Spleen (tissue), 7 donors: ENCODE results near the gene CYP4A22.

Source experiments
- POLR2A ChIP-seq, 3 donors: fragments of 450-650 bp; IDR thresholded peaks; one replicate each; pipeline ENCODE4 v1.5.1; 2017; ENCODE audit warnings: antibody characterized with exemption in 3 of 3, mild to moderate bottlenecking in 1 of 3
- TF ChIP-seq, protein P1 (sequence below), 11 experiments: fragments of 200-600 bp in 7 of 11; fragments of 450-650 bp in 4 of 11; sonication (generic) in 4 of 11; IDR thresholded peaks in 8 of 11; conservative IDR thresholded peaks in 3 of 11; 1 replicate in 7 of 11; 2 replicates in 4 of 11; pipeline versions ENCODE4 v1.4.0 to v1.8.0; 2016 to 2021; ENCODE audit warnings: antibody characterized with exemption in 11 of 11, inconsistent platforms in 4 of 11, mild to moderate bottlenecking in 1 of 11
- donor health status: DM: no; HTN: no; CAD: no; lungs with moderate emphysema.
- donor health status: DM: no; HTN: no; CAD: no.
- donor health status: DM: no; HTN: no; CAD: no.

DNA sequence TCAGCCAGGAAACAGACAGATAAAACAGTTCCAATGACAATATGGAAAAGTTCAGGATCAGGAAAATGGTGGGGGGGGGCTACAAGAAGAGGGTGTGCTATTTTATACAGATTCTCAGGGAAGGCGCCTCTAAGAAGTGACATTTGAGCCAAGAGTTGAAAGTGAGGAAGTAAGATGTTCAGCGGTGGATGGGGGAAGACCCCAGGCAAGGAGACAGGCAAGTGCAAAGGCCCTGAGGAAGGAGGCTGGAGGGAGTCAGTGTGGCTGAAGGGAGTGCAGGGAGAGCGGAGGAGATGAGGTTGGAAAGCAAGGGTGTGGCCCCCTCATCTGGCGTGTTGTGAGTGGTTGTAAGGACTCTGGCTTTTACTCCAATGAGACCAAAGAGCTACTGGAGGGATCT, 61.0 kb downstream of the CYP4A22 start:
- TF ChIP-seq, protein P1, sequence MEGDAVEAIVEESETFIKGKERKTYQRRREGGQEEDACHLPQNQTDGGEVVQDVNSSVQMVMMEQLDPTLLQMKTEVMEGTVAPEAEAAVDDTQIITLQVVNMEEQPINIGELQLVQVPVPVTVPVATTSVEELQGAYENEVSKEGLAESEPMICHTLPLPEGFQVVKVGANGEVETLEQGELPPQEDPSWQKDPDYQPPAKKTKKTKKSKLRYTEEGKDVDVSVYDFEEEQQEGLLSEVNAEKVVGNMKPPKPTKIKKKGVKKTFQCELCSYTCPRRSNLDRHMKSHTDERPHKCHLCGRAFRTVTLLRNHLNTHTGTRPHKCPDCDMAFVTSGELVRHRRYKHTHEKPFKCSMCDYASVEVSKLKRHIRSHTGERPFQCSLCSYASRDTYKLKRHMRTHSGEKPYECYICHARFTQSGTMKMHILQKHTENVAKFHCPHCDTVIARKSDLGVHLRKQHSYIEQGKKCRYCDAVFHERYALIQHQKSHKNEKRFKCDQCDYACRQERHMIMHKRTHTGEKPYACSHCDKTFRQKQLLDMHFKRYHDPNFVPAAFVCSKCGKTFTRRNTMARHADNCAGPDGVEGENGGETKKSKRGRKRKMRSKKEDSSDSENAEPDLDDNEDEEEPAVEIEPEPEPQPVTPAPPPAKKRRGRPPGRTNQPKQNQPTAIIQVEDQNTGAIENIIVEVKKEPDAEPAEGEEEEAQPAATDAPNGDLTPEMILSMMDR (IDR thresholded peaks at IDR 0.05 in 8 of 11, conservative IDR thresholded peaks at IDR 0.05 in 3 of 11), result no peak
- TF ChIP-seq POLR2A (IDR thresholded peaks at IDR 0.05), result no peak
